HG03139 (cell line): ENCODE measurements around the gene EPM2A.

Source experiments
- ATAC-seq: cut with Tn5 transposase; IDR thresholded peaks from one replicate; pipeline ENCODE4 v1.9.1; 2021; ENCODE audit not compliant: unreplicated experiment

Gene EPM2A

DNA sequence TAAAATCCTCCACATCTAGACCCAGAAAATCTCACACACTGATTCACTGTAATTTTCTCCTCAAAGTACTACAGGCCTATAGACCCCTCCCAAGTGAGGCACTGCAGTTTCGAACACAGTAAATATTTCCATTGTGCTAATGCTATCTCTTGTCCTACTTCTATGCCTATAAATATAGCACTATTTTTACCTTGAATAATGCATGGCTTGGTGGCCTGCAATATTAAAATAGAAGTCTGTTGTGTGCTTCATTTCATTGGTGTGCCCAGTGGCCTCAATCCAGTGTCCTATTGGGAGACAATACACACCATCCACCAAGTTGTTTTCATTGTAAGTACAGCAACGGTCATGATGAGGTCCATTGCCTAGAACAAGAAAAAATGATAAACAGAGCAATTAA is 49.4 kb downstream of the EPM2A start:
- no peak for ATAC-seq

GRCh38 chr6:145681965-145682364 is 53.4 kb downstream of the EPM2A start:
- ATAC-seq, result no peak

GRCh38 chr6:145673504-145673903 is 61.8 kb downstream of the EPM2A start:
- no peak for ATAC-seq

DNA sequence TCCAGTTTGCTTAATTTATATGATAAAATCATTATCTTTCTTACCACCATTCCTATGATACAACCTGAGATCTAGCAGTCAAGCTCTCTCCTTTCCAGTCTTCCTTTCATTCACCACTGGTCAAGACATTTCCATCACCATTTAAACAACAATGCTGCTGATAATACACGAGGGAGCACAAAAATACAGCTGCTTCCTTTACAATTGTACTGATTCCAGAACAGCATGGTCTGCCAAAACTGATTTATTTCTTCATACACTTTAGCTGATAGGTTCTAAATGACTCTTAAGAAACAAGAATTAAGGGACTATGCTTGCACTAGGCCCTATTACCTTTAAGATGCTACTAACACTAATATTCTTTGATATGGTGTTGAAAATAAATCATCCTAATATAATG is 65.0 kb downstream of the EPM2A start:
- no peak for ATAC-seq

DNA sequence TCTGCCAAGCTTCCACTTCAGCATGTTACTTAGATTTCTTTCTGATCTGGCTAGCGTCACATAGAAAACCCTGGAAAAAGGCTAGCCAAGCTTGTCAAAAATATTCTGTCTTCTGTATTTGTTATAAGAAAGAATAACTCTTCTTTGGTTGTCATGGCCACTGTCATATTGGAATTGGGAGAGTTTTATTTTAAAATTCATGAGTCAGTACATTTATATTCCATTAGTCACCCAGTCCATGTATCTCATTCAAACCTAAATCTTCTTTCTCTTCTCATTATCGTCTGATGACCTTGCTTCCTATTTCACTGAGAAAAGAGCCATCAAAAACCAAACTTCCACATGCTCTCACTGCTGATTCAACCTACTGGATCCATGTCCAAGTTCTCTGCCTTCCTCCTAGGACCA is 65.7 kb downstream of the EPM2A start:
- ATAC-seq, result no peak

DNA sequence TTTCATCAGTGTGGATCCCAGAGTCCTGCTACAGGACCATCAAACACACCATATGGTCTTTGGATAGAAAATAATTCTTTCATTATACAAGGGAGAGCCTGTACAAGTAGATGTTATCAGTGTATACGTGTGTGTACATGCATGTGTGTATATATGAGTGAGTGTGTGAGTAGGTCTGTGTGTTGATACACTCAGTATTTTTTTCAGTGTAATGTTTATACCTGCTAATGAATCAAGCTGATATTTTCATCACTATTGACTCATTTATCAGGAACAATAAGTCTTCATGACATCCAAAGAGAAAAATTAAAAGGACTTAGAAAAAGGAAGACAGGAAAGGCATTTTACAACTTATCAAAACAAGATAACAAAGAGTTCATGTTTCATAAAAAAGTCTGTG is 66.5 kb downstream of the EPM2A start:
- ATAC-seq, result no peak

- ATAC-seq, result no peak
Measured at GRCh38 chr6:145660676-145661075, 74.6 kb downstream of the EPM2A start.

DNA sequence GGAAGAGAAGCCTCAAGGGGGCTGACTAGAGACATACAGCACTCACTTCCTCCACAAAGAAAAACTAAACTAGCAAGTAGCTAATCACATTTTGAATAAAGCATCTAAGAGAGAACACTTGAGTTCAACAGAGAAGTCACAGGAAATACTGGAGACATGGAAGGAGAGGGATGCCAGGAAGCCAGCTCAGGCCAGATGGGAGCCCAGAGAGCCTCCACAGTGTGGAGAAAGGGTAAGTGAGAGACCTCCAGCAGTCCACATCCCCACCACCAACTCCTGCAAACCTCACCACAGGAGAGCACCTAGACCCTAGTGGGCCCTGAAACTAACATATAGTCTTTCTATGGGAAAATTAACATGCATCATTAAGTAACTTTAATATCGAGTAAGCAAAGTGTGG is 79.2 kb downstream of the EPM2A start:
- no peak for ATAC-seq

DNA sequence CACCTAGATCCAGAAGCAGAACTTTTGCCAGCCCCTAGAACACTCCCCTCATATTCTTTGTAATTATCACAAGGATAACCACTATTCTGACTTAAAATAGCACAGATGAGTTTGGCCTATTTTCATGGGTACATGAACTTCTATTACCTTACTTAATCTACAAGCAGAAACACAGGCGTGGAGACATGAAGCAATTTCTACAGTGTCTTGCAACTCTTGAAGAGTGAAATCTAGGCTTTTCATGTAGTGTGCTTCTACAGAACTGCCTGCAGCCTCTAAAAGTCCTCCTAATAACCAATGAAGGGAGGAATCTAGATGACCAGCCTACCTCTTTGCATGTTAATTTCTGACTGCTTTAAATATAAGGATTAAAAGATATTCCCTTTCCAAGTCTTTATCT is 82.7 kb downstream of the EPM2A start:
- no peak for ATAC-seq

- no peak for ATAC-seq
Measured at GRCh38 chr6:145651988-145652387, 83.3 kb downstream of the EPM2A start.

GRCh38 chr6:145648149-145648548 is 87.2 kb downstream of the EPM2A start:
- ATAC-seq, result no peak

DNA sequence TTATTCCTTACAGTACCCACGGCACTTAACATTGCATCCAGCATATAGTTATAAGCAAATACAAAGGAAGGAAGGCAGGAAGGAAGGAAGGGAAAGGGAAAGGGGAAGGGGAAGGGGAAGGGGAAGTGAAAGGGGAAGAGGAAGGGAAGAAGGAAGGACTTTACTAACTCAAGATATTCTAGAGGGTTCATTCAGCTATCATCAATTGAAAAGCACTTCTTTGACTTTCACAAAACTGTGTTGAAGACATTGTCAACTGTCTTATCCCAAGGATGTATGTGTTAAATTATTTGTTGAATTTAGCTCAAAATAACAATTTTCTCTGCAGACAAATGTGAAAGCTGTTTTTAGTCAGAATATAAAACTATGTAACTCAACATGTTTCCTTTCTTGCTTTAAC is 87.7 kb downstream of the EPM2A start:
- ATAC-seq, result no peak

DNA sequence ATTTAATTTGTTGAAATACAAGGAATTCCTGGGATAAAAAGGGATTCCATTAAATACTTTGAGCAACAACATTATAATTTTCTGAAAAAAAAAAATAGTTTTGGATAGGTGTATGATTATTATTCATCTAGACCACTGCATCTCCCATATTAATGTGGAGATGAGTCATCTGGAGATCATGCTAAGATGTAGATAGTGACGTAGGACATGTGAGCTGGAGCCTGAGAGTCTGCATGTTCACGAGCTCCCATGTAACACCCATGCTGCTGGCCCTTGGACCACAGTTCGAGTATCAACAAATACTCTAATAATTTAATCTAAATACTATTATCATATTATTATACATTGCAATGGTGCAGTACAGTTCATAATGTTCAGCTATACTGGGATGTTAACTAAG is 91.6 kb downstream of the EPM2A start:
- ATAC-seq, result no peak

DNA sequence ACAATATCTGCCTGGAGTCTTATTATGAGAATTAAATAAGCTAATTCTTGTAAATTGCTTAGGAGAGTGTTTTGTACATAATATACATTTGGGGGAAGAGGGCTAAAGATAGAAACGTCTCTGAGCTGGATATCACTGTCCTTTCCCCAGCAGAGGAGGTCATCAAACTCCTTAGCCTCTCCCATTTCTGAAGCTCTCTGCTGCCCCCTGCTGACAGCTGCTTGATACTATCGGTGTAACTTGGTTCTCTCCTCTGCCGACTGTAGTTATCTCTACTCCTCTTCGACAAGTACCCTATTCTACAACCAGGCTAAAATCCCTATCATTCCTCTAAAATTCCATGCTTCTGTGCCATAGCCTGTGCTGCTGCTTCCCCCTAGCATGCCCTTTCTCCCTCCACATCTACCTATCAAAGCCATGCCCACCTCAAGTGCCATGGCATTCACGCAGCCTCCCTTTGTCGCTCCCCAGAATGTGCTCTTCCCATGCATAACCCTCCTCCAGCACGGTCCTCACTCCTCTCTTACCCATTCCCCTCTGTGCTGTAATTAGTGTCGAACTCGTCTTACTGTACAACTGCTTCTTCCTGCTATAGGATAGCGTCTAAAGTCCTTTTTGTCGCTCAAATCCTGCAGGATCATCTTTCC is 101.2 kb downstream of the EPM2A start:
- peak; percentile 94 for ATAC-seq

GRCh38 chr6:145632971-145633370 is 102.3 kb downstream of the EPM2A start:
- ATAC-seq, result no peak

GRCh38 chr6:145631374-145631773 is 103.9 kb downstream of the EPM2A start:
- no peak for ATAC-seq

DNA sequence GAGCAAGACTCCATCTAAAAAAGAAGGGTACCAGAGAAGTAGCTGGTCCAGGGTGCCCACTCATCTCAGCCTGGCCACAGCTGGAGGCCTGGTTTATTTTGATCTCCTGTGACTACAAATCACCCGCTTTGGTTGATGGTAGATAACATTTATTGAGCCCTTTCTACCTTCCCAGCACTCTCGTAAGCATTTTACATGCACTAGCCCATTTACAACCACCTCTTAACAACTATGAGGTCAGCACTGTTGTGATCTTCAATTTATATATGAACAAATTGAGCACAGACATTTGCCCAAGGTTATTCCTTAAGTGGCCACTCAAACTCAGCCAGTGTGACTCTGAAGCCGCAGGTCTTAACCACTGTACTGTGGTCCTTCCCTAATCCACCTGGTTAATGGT is 104.7 kb downstream of the EPM2A start:
- no peak for ATAC-seq

DNA sequence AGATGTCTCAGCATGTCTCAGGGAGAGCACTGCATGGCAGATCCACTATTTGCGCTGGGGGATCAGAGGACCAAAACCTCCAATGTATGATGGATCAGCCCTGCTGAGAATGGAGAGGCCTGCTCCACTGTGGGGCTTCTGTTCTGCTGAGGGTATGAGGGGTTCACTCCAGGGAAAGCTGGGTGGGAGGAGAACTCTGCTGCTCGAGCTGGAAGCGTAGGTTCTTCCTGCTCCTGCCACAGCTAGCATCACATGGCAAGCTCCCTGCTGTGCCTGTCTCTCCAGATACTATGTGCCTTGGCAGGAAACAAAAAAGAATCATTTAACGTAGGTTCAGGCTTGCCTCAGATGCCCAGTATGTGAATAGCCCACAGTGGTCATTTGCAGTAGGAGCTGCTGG is 105.8 kb downstream of the EPM2A start:
- ATAC-seq, result no peak

DNA sequence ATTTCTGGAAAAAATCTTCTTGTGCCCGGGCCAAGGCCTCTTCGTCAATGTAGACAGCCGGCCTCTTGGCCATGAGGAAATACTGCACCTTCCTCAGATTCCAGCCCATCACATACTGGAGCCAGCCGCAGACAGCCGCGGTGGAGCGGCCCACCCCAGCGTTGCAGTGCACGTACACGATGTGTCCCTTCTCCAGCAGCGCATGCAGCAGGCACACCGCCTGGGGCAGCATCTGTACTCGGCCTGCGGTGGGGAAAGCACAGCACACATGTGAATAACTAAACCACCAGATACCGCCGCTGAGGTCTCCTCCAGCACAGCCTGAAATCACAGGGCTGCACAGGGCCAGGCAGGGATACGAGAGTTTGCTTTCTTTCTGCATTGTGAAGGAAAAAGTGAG is 107.9 kb downstream of the EPM2A start:
- ATAC-seq, result no peak

- ATAC-seq, result no peak
Measured at GRCh38 chr6:145626857-145627256, 108.5 kb downstream of the EPM2A start.

DNA sequence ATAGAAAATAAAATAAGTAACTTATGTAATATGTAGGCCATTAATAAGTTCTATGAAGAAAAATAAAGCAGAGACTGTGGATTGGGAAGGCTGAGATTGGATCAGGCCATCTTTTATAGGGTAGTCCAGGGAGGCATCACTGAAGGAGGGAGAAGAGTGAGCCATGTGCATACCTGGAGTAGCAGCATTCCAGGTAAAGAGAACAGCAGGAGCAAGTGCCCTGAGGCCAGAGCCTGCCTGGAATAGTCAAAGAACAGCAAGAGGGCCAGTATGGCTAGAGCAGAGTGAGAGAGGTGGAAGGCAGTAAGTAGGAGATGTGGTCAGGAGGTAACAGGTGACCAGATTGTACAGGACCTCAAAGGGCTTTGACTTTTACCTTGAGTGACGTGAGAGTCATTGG is 112.1 kb downstream of the EPM2A start:
- ATAC-seq, result no peak

DNA sequence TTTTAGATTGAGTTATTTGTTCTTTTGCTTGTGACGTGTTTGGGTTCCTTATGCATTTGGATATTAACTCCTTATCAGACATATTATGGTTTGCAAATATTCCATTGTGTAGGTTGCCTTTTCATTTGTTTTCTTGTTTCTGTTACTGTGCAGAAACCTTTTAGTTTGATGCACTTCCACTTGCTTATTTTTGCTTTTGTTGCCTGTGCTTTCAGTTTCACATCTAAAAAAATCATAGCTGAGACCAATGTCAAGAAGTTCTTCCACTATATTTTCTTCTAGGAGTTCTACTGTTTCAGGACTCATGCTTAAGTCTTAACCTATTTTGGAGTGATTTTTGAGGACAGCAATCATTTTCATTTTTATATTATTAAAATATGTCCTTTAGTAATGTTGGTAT is 113.5 kb downstream of the EPM2A start:
- ATAC-seq, result no peak

- no peak for ATAC-seq
Measured at GRCh38 chr6:145620088-145620487, 115.2 kb downstream of the EPM2A start.

DNA sequence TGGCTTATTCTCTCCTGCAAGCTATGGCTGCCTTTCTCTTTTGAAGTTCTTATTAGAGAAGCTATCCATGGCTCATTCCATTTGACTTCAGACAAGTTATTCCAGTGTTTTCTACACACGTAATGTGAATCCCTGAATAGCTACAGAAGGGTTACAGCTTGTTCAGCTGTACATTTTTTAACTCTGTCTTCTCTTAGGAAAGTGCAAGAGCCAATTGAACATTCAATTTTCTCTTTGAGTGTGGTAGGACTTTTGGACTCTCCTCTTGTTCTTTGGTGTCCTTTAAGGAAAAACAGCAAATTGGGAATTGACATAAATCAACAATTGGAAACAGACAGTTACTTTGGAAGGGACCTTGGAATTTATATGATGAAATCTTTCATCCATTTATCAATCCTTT is 125.8 kb downstream of the EPM2A start:
- ATAC-seq, result no peak
